PC-3 (cell line): ENCODE measurements around the gene KLK5.

Source experiments
- CTCF ChIP-seq: fragments of 300-600 bp; sonication (generic); conservative IDR thresholded peaks from 2 replicates; pipeline ENCODE4 v1.5.1; 2017; ENCODE audit warnings: antibody characterized with exemption, low read depth, mild to moderate bottlenecking, low read length
- EZH2 ChIP-seq: fragments of 300-600 bp; sonication (generic); IDR thresholded peaks from one replicate; pipeline ENCODE4 v1.6.1; 2017; ENCODE audit warnings: antibody characterized with exemption, mild to moderate bottlenecking, low read length; ENCODE audit not compliant: unreplicated experiment

GRCh38 chr19:50894478-50895356 lies 58.1 kb downstream of the KLK5 start:
- TF ChIP-seq CTCF (no peak), EZH2 (no peak)
